AG04449 (cell line): ENCODE data around the gene ITIH3.

Experiments
- CTCF ChIA-PET: fragments of 350-600 bp; formaldehyde crosslinking; extraction: SDS; loops from one replicate; lab custom pipeline; 2021; ENCODE audit warnings: antibody characterized with exemption; lab: Yijun Ruan, JAX
- POLR2A ChIA-PET: fragments of 400-600, 350-600 bp; formaldehyde crosslinking; extraction: SDS; loops from one replicate; lab custom pipeline; 2020; ENCODE audit warnings: antibody characterized with exemption, inconsistent platforms; lab: Yijun Ruan, JAX
- DNase-seq: peaks from one replicate; pipeline ENCODE4 v3.0.0-alpha.2; 2010; ENCODE audit warnings: low read depth, low spot score
- H3K4me3 ChIP-seq: 2 replicates; pipeline ENCODE4 v1.5.1; 2011; ENCODE audit warnings: low read depth, mild to moderate bottlenecking, control low read depth, low read length
- CTCF ChIP-seq: IDR thresholded peaks from one replicate; pipeline ENCODE4 v1.5.1; 2011; ENCODE audit warnings: mild to moderate bottlenecking, moderate library complexity, low read length, control low read depth, inconsistent platforms; ENCODE audit not compliant: insufficient read depth; ENCODE audit errors: missing control alignments

ITIH3 gene

GRCh38 chr3:52851348-52851747 is 56.8 kb downstream of the ITIH3 start:
- no peak for DNase-seq
- no peak overlapping the region for H3K4me3 ChIP-seq
- ChIA-PET CTCF (interaction anchor here (0.6 to 1.7 kb wide), 14 partner anchors 9 to 244 kb away, joined by 3 to 11 read pairs (median 3); partner anchors contain the start of gene NEK4), POLR2A (no interaction called here)
- peak; percentile 59 for TF ChIP-seq CTCF

GRCh38 chr3:52852419-52852818 is 57.8 kb downstream of the ITIH3 start:
- TF ChIP-seq CTCF, result no peak
- no peak for DNase-seq
- no peak overlapping the region for H3K4me3 ChIP-seq
- POLR2A ChIA-PET, result no interaction called here
- CTCF ChIA-PET, result interaction anchor here (0.7 to 1.7 kb wide), 8 partner anchors 8 to 222 kb away, joined by 3 to 5 read pairs (median 4); no protein-coding TSS in a partner anchor

GRCh38 chr3:52854013-52854412 is 59.4 kb downstream of the ITIH3 start:
- TF ChIP-seq CTCF, result no peak
- H3K4me3 ChIP-seq, result no peak overlapping the region
- ChIA-PET CTCF (interaction anchor here (0.8 to 1.7 kb wide), 6 partner anchors 9 to 216 kb away, joined by 3 to 6 read pairs (median 4); no protein-coding TSS in a partner anchor), POLR2A (no interaction called here)
- no peak for DNase-seq

DNA sequence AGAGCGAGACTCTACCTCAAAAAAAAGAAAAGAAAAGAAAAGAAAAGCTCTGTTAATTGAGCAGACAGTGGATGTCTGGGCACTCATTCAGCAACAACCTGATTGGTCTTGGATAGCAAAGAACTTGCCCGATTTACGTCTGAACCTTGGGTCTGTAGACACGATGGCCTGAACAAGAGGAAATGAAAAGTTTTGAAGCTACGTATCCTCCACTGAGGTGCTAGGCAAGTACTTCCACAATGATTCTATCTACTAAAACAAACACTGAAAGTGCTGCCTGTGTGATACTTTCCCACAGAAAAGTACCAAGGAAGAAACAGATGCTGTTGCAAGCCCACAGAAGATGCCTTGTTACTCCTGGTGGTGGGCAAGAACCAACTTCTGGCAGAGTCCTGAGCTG is 62.1 kb downstream of the ITIH3 start:
- no peak overlapping the region for H3K4me3 ChIP-seq
- no peak for DNase-seq
- TF ChIP-seq CTCF, result no peak
- CTCF ChIA-PET, result interaction anchor here (0.8 to 1.7 kb wide), 2 partner anchors 8 to 78 kb away, joined by 3 to 7 read pairs; no protein-coding TSS in a partner anchor
- POLR2A ChIA-PET, result no interaction called here

- no peak overlapping the region for H3K4me3 ChIP-seq
- ChIA-PET CTCF (interaction anchor here (0.8 to 1.7 kb wide), 2 partner anchors 9 to 77 kb away, joined by 3 to 7 read pairs; no protein-coding TSS in a partner anchor), POLR2A (no interaction called here)
- TF ChIP-seq CTCF, result no peak
- no peak for DNase-seq
Observed at GRCh38 chr3:52857133-52857532, 62.5 kb downstream of the ITIH3 start.

- no peak for TF ChIP-seq CTCF
- CTCF ChIA-PET, result interaction anchor here (0.6 kb wide), 1 partner anchor 31 kb away, joined by 3 read pairs; no protein-coding TSS in a partner anchor
- DNase-seq, result no peak
- H3K4me3 ChIP-seq, result no peak overlapping the region
- POLR2A ChIA-PET, result no interaction called here
Observed at GRCh38 chr3:52857864-52858263, 63.3 kb downstream of the ITIH3 start.
